ENCODE results near the gene PSMD8. TPM values are rescaled to one million over a fixed set of nuclear protein-coding genes. Genes with fewer than 3 reads are reported as not detected.

PSMD8 gene
- total RNA-seq, 1 donor from 2014 or later = 215 TPM

DNA sequence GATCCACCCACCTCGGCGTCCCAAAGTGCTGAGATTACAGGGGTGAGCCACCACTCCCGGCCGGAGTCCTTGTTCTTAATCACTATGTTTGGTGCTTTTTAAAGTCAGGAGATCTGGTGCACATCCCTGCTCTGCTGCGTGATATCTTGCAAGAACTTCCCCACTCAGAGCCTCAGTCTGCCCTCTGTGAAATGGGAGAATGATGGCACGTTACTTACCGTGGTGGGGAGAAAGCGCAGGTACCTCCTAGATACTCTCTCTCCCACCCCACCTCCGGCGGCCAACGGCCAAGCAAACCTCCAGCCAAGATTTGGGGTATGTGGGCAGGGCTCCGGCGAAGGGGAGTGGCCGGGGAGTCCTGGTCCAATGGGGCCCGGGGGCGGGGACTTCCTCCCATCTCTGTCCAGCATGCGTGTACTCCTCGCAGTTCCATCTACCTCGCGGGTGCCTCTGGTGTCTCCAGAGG is 58.9 kb downstream of the PSMD8 start, which contains the start of gene RYR1:
Gene RYR1 (plus strand): TSS at position 424 of the 466 bp plus-strand sequence. CDS start 139 bp downstream, outside the sequence.
- Mint-ChIP-seq H3K27me3 (ENCODE audit: low read depth, unreplicated experiment) (peaks cover 19% of the 10 kb centered on the region), H3K27ac (ENCODE audit: unreplicated experiment) (no peak within 1 kb of the TSS), H3K4me3 (ENCODE audit: unreplicated experiment) (no peak within 1 kb of the TSS), H3K36me3 (ENCODE audit: low read depth, unreplicated experiment) (no peaks in the 10 kb centered on the region), H3K9me3 (ENCODE audit: unreplicated experiment) (peaks cover 1% of the 10 kb centered on the region), H3K4me1 (ENCODE audit: low read depth, unreplicated experiment) (no peaks in the 10 kb centered on the region)
- H3K4me1 ChIP-seq (ENCODE audit: insufficient read depth, low read length) = no peaks in the 10 kb centered on the region
- FAIRE-seq (no peak), DNase-seq (ENCODE audit: low read depth) (no peak)
- no peak within 1 kb of the TSS for H3K4me3 ChIP-seq (ENCODE audit: insufficient read depth, low read depth, low read length)
- no peaks in the 10 kb centered on the region for H3K9me3 ChIP-seq (ENCODE audit: insufficient read depth, low read depth, low read length)
- no peaks in the 10 kb centered on the region for H3K36me3 ChIP-seq (ENCODE audit: insufficient read depth, low read length)
- no peaks in the 10 kb centered on the region for H4K20me1 ChIP-seq (ENCODE audit: insufficient read depth, low read length)
- H3K4me2 ChIP-seq (ENCODE audit: low read length) = no peak within 1 kb of the TSS
- no peaks in the 10 kb centered on the region for H3K79me2 ChIP-seq (ENCODE audit: insufficient read depth, low read length)
- no peak within 1 kb of the TSS for H3K9ac ChIP-seq (ENCODE audit: low read length)
- no peak within 1 kb of the TSS for H3K27ac ChIP-seq (ENCODE audit: low read depth, low read length)
- H2AFZ ChIP-seq (ENCODE audit: low read depth, low read length) = no peak within 1 kb of the TSS
- peaks cover 10% of the 10 kb centered on the region for H3K27me3 ChIP-seq (ENCODE audit: insufficient read depth, low read length)
- TF ChIP-seq, protein P1, sequence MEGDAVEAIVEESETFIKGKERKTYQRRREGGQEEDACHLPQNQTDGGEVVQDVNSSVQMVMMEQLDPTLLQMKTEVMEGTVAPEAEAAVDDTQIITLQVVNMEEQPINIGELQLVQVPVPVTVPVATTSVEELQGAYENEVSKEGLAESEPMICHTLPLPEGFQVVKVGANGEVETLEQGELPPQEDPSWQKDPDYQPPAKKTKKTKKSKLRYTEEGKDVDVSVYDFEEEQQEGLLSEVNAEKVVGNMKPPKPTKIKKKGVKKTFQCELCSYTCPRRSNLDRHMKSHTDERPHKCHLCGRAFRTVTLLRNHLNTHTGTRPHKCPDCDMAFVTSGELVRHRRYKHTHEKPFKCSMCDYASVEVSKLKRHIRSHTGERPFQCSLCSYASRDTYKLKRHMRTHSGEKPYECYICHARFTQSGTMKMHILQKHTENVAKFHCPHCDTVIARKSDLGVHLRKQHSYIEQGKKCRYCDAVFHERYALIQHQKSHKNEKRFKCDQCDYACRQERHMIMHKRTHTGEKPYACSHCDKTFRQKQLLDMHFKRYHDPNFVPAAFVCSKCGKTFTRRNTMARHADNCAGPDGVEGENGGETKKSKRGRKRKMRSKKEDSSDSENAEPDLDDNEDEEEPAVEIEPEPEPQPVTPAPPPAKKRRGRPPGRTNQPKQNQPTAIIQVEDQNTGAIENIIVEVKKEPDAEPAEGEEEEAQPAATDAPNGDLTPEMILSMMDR (IDR thresholded peaks at IDR 0.05; ENCODE audit: insufficient read depth, low read depth, low read length) = no peak
- no peak for TF ChIP-seq EZH2 (IDR thresholded peaks at IDR 0.05; ENCODE audit: insufficient read depth, low read length)

Other genes with a start within 250 kb of the PSMD8 start
- gene DPF1, start 150.3 kb upstream of the PSMD8 start, total RNA-seq = 4.0 and 4.5 TPM in 2 replicates
- gene PPP1R14A, start 118.2 kb upstream of the PSMD8 start, total RNA-seq = 13.4 and 18.0 TPM in 2 replicates
- gene SPINT2, start 110.0 kb upstream of the PSMD8 start, total RNA-seq = 119 and 171 TPM in 2 replicates
- gene C19orf33, start 70.3 kb upstream of the PSMD8 start, total RNA-seq = 4.9 and 5.8 TPM in 2 replicates
- gene YIF1B, start 58.6 kb upstream of the PSMD8 start, total RNA-seq = 81.3 and 85.7 TPM in 2 replicates
- gene KCNK6, start 54.7 kb upstream of the PSMD8 start, total RNA-seq = 8.6 and 10.8 TPM in 2 replicates
- gene CATSPERG, start 38.7 kb upstream of the PSMD8 start, total RNA-seq = 2.2 and 6.4 TPM in 2 replicates
- gene GGN, start 13.5 kb downstream of the PSMD8 start, total RNA-seq = 2.1 and 2.8 TPM in 2 replicates
- 17.3 and 19.0 TPM in 2 replicates for gene SPRED3, start 14.1 kb downstream of the PSMD8 start, total RNA-seq
- gene FAM98C, start 28.5 kb downstream of the PSMD8 start, total RNA-seq = 11.9 and 15.0 TPM in 2 replicates
- gene RASGRP4, start 51.6 kb downstream of the PSMD8 start, total RNA-seq = not detected in 2 replicates
- 0.05 and 0.32 TPM in 2 replicates for gene RYR1, start 59.1 kb downstream of the PSMD8 start, total RNA-seq
- 0.87 and 1.7 TPM in 2 replicates for gene MAP4K1, start 243.4 kb downstream of the PSMD8 start, total RNA-seq
- 222 and 229 TPM in 2 replicates for gene EIF3K, start 244.6 kb downstream of the PSMD8 start, total RNA-seq

All from astrocyte (in vitro differentiated cells and primary cell).